Breast epithelium (tissue), 4 donors: ENCODE results near the gene TENT4A. TPM values are rescaled to one million over a fixed set of nuclear protein-coding genes. Genes with fewer than 3 reads are reported as not detected.

Experiments used
- DNase-seq, 2 donors: peaks; one replicate each; pipeline ENCODE4 v3.0.0-alpha.2; 2019; ENCODE audit warnings: low spot score in 2 of 2
- H3K27ac ChIP-seq, 2 donors: fragments of 200-600 bp; sonication (generic) in 1 of 2; one replicate each; pipeline ENCODE4 v1.5.1; 2016 to 2019; ENCODE audit warnings: mild to moderate bottlenecking in 1 of 2
- H3K27me3 ChIP-seq, 2 donors: fragments of 200-600 bp; sonication (generic) in 1 of 2; one replicate each; pipeline versions ENCODE4 v1.5.1 to v1.6.0; 2017 to 2019; ENCODE audit warnings: control low read depth in 1 of 2, mild to moderate bottlenecking in 1 of 2
- H3K36me3 ChIP-seq: fragments of 200-600 bp; one replicate; pipeline ENCODE4 v1.5.1; 2019
- H3K4me1 ChIP-seq, 2 donors: fragments of 200-600 bp; sonication (generic); one replicate each; pipeline ENCODE4 v1.5.1; 2016 to 2019; ENCODE audit warnings: control low read depth in 1 of 2
- H3K4me3 ChIP-seq, 3 donors: fragments of 200-600 bp; sonication (generic); 1 replicate in 2 of 3; 2 replicates in 1 of 3; pipeline ENCODE4 v1.5.1; 2016 to 2019; ENCODE audit warnings: mild to moderate bottlenecking in 3 of 3, moderate library complexity in 2 of 3
- H3K9me3 ChIP-seq, 2 donors: fragments of 200-600 bp; sonication (generic) in 1 of 2; one replicate each; pipeline ENCODE4 v1.5.1; 2016 to 2019; ENCODE audit warnings: control low read depth in 1 of 2
- POLR2A ChIP-seq: fragments of 450-650 bp; IDR thresholded peaks from one replicate; pipeline ENCODE4 v1.6.1; 2016; ENCODE audit warnings: antibody characterized with exemption, mild to moderate bottlenecking, moderate library complexity
- POLR2AphosphoS5 ChIP-seq, 3 donors: sonication (generic); formaldehyde crosslinking; IDR thresholded peaks; one replicate each; pipeline ENCODE4 v1.6.1; 2017; ENCODE audit warnings: antibody characterized with exemption in 3 of 3
- intact Hi-C: fragments of 100-400 bp; cut with DNase I; formaldehyde crosslinking; loops from one replicate; pipeline ENCODE4 v1.15.1; 2023; ENCODE audit warnings: low total_unique reads
- total RNA-seq, 3 donors: library from RNA; depleted of rRNA; stranded (reverse); fragments of >200 nt; gene quantifications; one replicate each; pipeline ENCODE4 v1.1.0, GENCODE V29; 2016
- TF ChIP-seq, protein P1 (sequence below), 3 donors: fragments of 450-650 bp; IDR thresholded peaks; one replicate each; pipeline ENCODE4 v1.5.1; 2016 to 2017; ENCODE audit warnings: antibody characterized with exemption in 3 of 3, mild to moderate bottlenecking in 3 of 3, moderate library complexity in 3 of 3

TENT4A gene
- total RNA-seq, 3 donors from 2014 or later: 24.1 to 26.2 (median 24.8) TPM

DNA sequence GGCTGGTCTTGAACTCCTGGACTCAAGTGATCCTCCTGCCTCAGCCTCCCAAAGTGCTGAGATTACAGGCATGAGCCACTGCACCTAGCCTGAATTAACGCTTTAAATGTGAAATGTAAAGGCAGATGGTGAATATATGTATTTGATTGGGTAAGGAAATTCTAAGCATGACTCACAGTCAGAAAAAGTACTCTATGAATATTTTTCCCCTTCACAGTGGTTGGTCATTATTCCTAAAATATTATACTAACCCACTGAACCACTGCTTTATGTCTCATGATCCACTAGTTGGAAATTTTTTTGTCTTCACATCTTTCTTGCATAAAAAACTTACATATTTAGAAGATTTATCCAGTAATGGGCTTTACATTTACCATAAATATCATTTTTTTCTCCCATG lies 14.5 kb upstream of the TENT4A start:
- no peak for DNase-seq
- Histone ChIP-seq H3K27me3 (peaks cover 0 to 9% of the 10 kb centered on the region in 2 donors), H3K27ac (no peak overlapping the region), H3K9me3 (no peaks in the 10 kb centered on the region), H3K4me1 (no peaks in the 10 kb centered on the region), H3K4me3 (no peak overlapping the region), H3K36me3 (no peaks in the 10 kb centered on the region)
- intact Hi-C loops: no loop called here
- no peak for TF ChIP-seq POLR2AphosphoS5 (IDR thresholded peaks at IDR 0.05)
- no peak for TF ChIP-seq POLR2A
- TF ChIP-seq, protein P1, sequence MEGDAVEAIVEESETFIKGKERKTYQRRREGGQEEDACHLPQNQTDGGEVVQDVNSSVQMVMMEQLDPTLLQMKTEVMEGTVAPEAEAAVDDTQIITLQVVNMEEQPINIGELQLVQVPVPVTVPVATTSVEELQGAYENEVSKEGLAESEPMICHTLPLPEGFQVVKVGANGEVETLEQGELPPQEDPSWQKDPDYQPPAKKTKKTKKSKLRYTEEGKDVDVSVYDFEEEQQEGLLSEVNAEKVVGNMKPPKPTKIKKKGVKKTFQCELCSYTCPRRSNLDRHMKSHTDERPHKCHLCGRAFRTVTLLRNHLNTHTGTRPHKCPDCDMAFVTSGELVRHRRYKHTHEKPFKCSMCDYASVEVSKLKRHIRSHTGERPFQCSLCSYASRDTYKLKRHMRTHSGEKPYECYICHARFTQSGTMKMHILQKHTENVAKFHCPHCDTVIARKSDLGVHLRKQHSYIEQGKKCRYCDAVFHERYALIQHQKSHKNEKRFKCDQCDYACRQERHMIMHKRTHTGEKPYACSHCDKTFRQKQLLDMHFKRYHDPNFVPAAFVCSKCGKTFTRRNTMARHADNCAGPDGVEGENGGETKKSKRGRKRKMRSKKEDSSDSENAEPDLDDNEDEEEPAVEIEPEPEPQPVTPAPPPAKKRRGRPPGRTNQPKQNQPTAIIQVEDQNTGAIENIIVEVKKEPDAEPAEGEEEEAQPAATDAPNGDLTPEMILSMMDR (IDR thresholded peaks at IDR 0.05): no peak

DNA sequence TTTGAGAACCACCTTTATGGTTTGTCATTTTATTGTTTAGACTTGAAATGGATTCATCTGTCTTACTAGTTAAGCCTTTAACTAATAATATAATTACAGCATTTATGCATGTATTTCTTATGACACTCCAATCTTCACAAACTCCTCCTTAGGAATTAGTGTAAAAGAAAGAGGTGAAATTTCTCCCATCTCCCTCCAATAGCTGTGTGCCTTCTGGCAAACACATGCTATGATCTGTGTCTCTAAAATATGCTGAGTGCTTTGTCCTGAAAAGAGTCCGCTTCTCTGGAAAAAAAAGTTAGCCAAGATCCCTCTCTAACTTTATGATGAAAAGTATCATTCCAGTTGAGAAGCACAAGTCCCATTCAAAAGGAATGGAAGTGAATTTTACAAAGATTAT lies 13.9 kb upstream of the TENT4A start:
- DNase-seq: no peak
- peaks cover 0 to 9% of the 10 kb centered on the region in 2 donors for H3K27me3 ChIP-seq
- H3K36me3 ChIP-seq: no peaks in the 10 kb centered on the region
- H3K4me1 ChIP-seq: peaks cover 0 to 4% of the 10 kb centered on the region in 2 donors
- TF ChIP-seq, protein P1 (IDR thresholded peaks at IDR 0.05): no peak
- TF ChIP-seq POLR2AphosphoS5 (IDR thresholded peaks at IDR 0.05) (no peak), POLR2A (no peak)
- intact Hi-C loops: no loop called here
- no peak overlapping the region for H3K4me3 ChIP-seq
- no peak overlapping the region for H3K27ac ChIP-seq
- no peaks in the 10 kb centered on the region for H3K9me3 ChIP-seq

DNA sequence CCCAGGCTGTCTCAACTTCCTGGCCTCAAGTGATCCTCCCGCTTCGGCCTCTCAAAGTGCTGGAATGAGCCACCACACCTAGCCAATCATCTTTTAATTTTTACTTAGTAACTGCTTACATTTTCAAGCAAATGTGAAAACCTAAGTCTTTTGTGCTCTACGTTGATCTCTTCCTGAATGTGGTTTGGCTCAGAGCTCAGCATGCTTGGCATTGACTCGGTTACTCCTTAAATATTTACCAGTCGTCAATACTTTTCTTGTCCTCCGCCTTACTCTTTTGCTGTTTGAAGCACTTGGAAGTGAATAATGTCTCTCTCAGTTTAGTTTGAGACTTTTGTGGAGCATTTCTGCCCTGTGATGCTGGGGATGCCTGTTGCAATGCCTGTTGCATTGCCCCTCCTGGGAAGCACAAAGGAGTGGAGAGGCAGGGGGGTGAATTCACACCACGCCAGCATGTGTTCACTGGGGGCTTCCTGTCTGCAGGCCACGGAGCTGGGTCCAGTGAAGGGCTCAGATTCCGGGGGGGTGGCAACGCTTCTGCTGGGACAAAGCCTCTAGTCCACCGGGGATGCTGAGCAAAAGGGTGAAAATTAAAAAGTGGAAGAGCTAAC lies 13.1 kb upstream of the TENT4A start:
- DNase-seq: no peak
- no peaks in the 10 kb centered on the region for H3K36me3 ChIP-seq
- peaks cover 0 to 12% of the 10 kb centered on the region in 2 donors for H3K4me1 ChIP-seq
- no peak overlapping the region for H3K4me3 ChIP-seq
- peaks cover 0 to 9% of the 10 kb centered on the region in 2 donors for H3K27me3 ChIP-seq
- H3K9me3 ChIP-seq: no peaks in the 10 kb centered on the region
- intact Hi-C loops: loop anchor here (10.0 kb wide), 1 partner anchor 65 kb away; the partner anchor contains the start of genes NSUN2 and SRD5A1
- TF ChIP-seq POLR2AphosphoS5 (IDR thresholded peaks at IDR 0.05): no peak
- TF ChIP-seq POLR2A: no peak
- TF ChIP-seq, protein P1 (IDR thresholded peaks at IDR 0.05): no peak
- H3K27ac ChIP-seq: peak overlapping the region in 1 of 2 donors; percentile 19

DNA sequence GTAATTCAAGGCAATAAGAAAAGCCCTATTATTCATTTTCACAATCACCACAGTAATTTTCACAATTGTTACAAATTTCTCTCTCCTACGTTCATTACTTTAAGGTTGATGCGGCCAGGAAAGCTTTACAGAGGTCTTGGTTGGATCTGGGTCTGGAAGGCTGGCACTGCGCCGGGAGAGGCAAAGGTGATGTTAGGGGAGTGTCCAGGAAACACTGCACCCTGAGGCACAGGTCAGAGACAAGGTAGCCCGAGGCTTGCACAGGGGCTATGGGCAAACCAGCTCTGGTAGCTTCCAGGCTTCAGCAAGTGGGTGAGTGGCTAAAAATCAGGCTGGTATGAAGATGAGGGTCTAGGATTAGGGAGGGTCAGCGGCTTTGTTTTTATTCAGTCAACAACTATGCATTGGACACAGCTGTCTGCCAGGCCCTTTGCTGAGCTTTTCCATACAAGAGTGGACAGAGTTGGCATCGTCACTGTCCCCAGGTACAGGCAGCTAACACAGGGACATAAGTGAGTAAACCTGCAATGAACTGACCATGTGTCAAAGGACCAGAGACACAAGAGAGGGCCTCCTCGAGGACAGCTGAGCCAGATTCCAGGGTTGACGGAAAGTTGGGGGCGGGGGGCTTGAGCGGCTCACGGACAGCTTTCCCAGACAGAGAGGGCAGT lies 12.4 kb upstream of the TENT4A start:
- H3K27me3 ChIP-seq: peaks cover 0 to 9% of the 10 kb centered on the region in 2 donors

More for the DNA sequence above, 12.4 kb upstream of the TENT4A start:
- Histone ChIP-seq H3K9me3 (no peaks in the 10 kb centered on the region), H3K4me3 (no peak overlapping the region), H3K36me3 (no peaks in the 10 kb centered on the region), H3K4me1 (peaks cover 0 to 12% of the 10 kb centered on the region in 2 donors), H3K27ac (peak overlapping the region in 1 of 2 donors; percentile 19)
- intact Hi-C loops: loop anchor here (10.0 kb wide), 1 partner anchor 66 kb away; the partner anchor contains the start of genes NSUN2 and SRD5A1
- TF ChIP-seq, protein P1 (IDR thresholded peaks at IDR 0.05): no peak
- no peak for TF ChIP-seq POLR2AphosphoS5 (IDR thresholded peaks at IDR 0.05)
- no peak for TF ChIP-seq POLR2A
- no peak for DNase-seq
